ENCODE results near the gene SMURF1. TPM values are rescaled to one million over a fixed set of nuclear protein-coding genes. Genes with fewer than 3 reads are reported as not detected.

The SMURF1 gene
- total and polyA plus RNA-seq, 2 donors (not counting 1 experiment from before 2014, with no cell fraction given): 17.2 to 18.7 TPM

DNA sequence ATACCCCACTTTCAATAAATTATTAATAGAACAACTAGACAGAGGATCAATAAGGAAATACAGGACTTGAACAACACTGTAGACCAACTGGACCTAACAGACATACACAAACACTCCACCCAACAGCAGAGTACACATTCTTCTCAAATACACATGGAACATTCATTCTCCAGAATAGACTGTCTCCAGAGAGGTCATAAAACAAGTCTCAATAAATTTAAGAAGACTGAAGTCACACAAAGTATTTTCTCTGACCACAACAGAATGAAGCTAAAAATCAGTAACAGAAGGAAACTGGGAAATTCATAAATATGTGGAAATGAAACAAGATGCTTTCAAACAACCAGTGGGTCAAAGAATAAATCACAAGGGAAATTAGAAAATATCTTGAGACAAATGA lies 119.8 kb downstream of the SMURF1 start:
- H4K20me1 ChIP-seq (ENCODE audit: control insufficient read depth, extremely low read depth, insufficient read depth, low read length): no peaks in the 10 kb centered on the region
- H3K27ac ChIP-seq (ENCODE audit: insufficient read depth, low read length): no peak overlapping the region
- TF ChIP-seq, protein P1, sequence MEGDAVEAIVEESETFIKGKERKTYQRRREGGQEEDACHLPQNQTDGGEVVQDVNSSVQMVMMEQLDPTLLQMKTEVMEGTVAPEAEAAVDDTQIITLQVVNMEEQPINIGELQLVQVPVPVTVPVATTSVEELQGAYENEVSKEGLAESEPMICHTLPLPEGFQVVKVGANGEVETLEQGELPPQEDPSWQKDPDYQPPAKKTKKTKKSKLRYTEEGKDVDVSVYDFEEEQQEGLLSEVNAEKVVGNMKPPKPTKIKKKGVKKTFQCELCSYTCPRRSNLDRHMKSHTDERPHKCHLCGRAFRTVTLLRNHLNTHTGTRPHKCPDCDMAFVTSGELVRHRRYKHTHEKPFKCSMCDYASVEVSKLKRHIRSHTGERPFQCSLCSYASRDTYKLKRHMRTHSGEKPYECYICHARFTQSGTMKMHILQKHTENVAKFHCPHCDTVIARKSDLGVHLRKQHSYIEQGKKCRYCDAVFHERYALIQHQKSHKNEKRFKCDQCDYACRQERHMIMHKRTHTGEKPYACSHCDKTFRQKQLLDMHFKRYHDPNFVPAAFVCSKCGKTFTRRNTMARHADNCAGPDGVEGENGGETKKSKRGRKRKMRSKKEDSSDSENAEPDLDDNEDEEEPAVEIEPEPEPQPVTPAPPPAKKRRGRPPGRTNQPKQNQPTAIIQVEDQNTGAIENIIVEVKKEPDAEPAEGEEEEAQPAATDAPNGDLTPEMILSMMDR (conservative IDR thresholded peaks at IDR 0.05 in 1 of 2, IDR thresholded peaks at IDR 0.05 in 1 of 2; ENCODE audit: low read depth in 1 of 2, low read length in 2 of 2): no peak
- no peak for TF ChIP-seq EZH2 (IDR thresholded peaks at IDR 0.05; ENCODE audit: low read length, missing control alignments)
- H3K4me3 ChIP-seq (replicated peaks in 1 of 4; ENCODE audit: control extremely low read depth in 1 of 4, insufficient read depth in 1 of 4, low read depth in 3 of 4, low read length in 4 of 4): no peak overlapping the region
- no peaks in the 10 kb centered on the region for H3K9me3 ChIP-seq (ENCODE audit: control insufficient read depth, insufficient read depth, low read depth, low read length)
- H3K9ac ChIP-seq (ENCODE audit: insufficient read depth, low read length): no peak overlapping the region
- DNase-seq (ENCODE audit: low read depth in 2 of 2): peak in 1 of 2 donors; percentile 5
- H3K4me2 ChIP-seq (ENCODE audit: extremely low read depth, insufficient read depth, low read length): no peak overlapping the region
- H2AFZ ChIP-seq (ENCODE audit: low read length): no peak overlapping the region
- peaks cover 15% of the 10 kb centered on the region for H3K36me3 ChIP-seq (ENCODE audit: control insufficient read depth, insufficient read depth, low read length)
- no peaks in the 10 kb centered on the region for H3K27me3 ChIP-seq (ENCODE audit: control insufficient read depth, insufficient read depth, low read length)
- H3K4me1 ChIP-seq (ENCODE audit: control insufficient read depth, extremely low read depth, insufficient read depth, low read length): no peaks in the 10 kb centered on the region
- H3K79me2 ChIP-seq (ENCODE audit: control insufficient read depth, insufficient read depth, low read length): no peaks in the 10 kb centered on the region

DNA sequence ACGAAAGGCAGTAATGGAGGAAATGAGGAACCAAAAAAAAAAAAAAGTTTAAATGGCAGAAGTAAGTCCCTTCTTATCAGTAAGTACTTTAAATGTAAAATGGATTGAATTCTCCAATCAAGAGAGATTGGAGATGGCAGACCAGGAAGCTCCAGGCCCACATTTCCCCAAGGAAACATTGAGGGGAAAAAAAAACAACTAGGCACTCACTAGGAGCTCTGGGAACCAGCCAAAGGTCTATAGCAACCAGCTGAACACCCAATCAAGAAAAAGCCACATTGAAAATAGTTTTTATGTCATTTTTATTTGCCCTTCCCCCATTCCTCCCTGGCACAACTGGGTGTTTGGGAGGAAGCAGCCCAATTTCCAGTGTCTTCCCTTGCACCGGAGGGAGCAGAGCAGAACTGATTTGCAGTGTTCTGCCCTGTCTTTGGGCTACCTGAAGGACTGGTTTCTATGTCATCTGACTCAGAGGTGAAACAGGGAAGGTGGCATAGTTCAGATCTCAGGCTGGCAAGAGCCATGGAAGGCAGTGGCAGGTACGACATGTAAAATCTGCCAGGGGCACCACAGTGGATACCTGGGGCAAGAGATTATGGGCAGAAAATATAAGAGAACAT lies 121.9 kb downstream of the SMURF1 start:
- no peak overlapping the region for H2AFZ ChIP-seq (ENCODE audit: low read length)
- DNase-seq (ENCODE audit: low read depth in 2 of 2): no peak
- no peak overlapping the region for H3K27ac ChIP-seq (ENCODE audit: insufficient read depth, low read length)
- no peaks in the 10 kb centered on the region for H3K9me3 ChIP-seq (ENCODE audit: control insufficient read depth, insufficient read depth, low read depth, low read length)
- H4K20me1 ChIP-seq (ENCODE audit: control insufficient read depth, extremely low read depth, insufficient read depth, low read length): no peaks in the 10 kb centered on the region
- peaks cover 8% of the 10 kb centered on the region for H3K36me3 ChIP-seq (ENCODE audit: control insufficient read depth, insufficient read depth, low read length)
- H3K79me2 ChIP-seq (ENCODE audit: control insufficient read depth, insufficient read depth, low read length): no peaks in the 10 kb centered on the region
- H3K27me3 ChIP-seq (ENCODE audit: control insufficient read depth, insufficient read depth, low read length): no peaks in the 10 kb centered on the region
- no peak overlapping the region for H3K4me2 ChIP-seq (ENCODE audit: extremely low read depth, insufficient read depth, low read length)
- H3K9ac ChIP-seq (ENCODE audit: insufficient read depth, low read length): no peak overlapping the region
- TF ChIP-seq, protein P1 (conservative IDR thresholded peaks at IDR 0.05 in 1 of 2, IDR thresholded peaks at IDR 0.05 in 1 of 2; ENCODE audit: low read depth in 1 of 2, low read length in 2 of 2): no peak
- TF ChIP-seq EZH2 (IDR thresholded peaks at IDR 0.05; ENCODE audit: low read length, missing control alignments): no peak
- H3K4me3 ChIP-seq (replicated peaks in 1 of 4; ENCODE audit: control extremely low read depth in 1 of 4, insufficient read depth in 1 of 4, low read depth in 3 of 4, low read length in 4 of 4): no peak overlapping the region
- H3K4me1 ChIP-seq (ENCODE audit: control insufficient read depth, extremely low read depth, insufficient read depth, low read length): no peaks in the 10 kb centered on the region

DNA sequence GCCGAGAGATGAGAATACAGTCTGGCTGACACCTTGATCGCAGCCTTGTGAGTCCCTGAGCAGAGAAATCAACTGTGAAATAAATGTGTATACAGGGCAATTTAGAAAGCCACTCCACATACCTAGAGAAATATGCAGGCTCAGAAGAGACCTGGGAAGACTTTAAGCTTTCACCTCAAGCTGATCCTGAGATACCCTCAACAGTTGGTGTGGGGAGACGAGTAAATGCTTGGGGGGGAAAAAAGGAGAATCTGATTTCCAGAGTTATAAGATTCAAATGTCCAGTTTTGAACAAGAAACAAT lies 123.5 kb downstream of the SMURF1 start:
- no peaks in the 10 kb centered on the region for H4K20me1 ChIP-seq (ENCODE audit: control insufficient read depth, extremely low read depth, insufficient read depth, low read length)
- DNase-seq (ENCODE audit: low read depth in 2 of 2): no peak
- H3K4me1 ChIP-seq (ENCODE audit: control insufficient read depth, extremely low read depth, insufficient read depth, low read length): no peaks in the 10 kb centered on the region
- H3K27ac ChIP-seq (ENCODE audit: insufficient read depth, low read length): no peak overlapping the region
- H3K9ac ChIP-seq (ENCODE audit: insufficient read depth, low read length): no peak overlapping the region
- H3K9me3 ChIP-seq (ENCODE audit: control insufficient read depth, insufficient read depth, low read depth, low read length): no peaks in the 10 kb centered on the region
- TF ChIP-seq EZH2 (IDR thresholded peaks at IDR 0.05; ENCODE audit: low read length, missing control alignments): no peak
- TF ChIP-seq, protein P1 (conservative IDR thresholded peaks at IDR 0.05 in 1 of 2, IDR thresholded peaks at IDR 0.05 in 1 of 2; ENCODE audit: low read depth in 1 of 2, low read length in 2 of 2): no peak
- no peak overlapping the region for H2AFZ ChIP-seq (ENCODE audit: low read length)
- no peak overlapping the region for H3K4me2 ChIP-seq (ENCODE audit: extremely low read depth, insufficient read depth, low read length)
- no peak overlapping the region for H3K4me3 ChIP-seq (replicated peaks in 1 of 4; ENCODE audit: control extremely low read depth in 1 of 4, insufficient read depth in 1 of 4, low read depth in 3 of 4, low read length in 4 of 4)
- H3K79me2 ChIP-seq (ENCODE audit: control insufficient read depth, insufficient read depth, low read length): no peaks in the 10 kb centered on the region
- H3K27me3 ChIP-seq (ENCODE audit: control insufficient read depth, insufficient read depth, low read length): no peaks in the 10 kb centered on the region
- H3K36me3 ChIP-seq (ENCODE audit: control insufficient read depth, insufficient read depth, low read length): peaks cover 8% of the 10 kb centered on the region
